Memory B cell (primary cell): ENCODE measurements around the gene ZKSCAN2.

ENCODE experiments used
- ATAC-seq: fragments of 150-1000 bp; cut with Tn5 transposase; 2 replicates; pipeline ENCODE4 v1.10.0; 2021; ENCODE audit warnings: low read depth, mild to moderate bottlenecking, moderate library complexity
- DNase-seq, 2 donors: peaks; one replicate each; pipeline ENCODE4 v3.0.0; 2022; ENCODE audit warnings: low spot score in 2 of 2
- H3K27ac Mint-ChIP-seq: one replicate; pipeline ENCODE4 v1.8.0; 2022; ENCODE audit warnings: mild to moderate bottlenecking, moderate library complexity, mixed read lengths
- H3K27me3 Mint-ChIP-seq: one replicate; pipeline ENCODE4 v1.8.0; 2022; ENCODE audit warnings: mixed read lengths
- H3K36me3 Mint-ChIP-seq: one replicate; pipeline ENCODE4 v1.8.0; 2022; ENCODE audit warnings: mild to moderate bottlenecking, mixed read lengths
- H3K4me1 Mint-ChIP-seq: one replicate; pipeline ENCODE4 v1.8.0; 2022; ENCODE audit warnings: mixed read lengths
- H3K4me3 Mint-ChIP-seq: one replicate; pipeline ENCODE4 v1.8.0; 2022; ENCODE audit warnings: mild to moderate bottlenecking, moderate library complexity, mixed read lengths
- H3K9me3 Mint-ChIP-seq: one replicate; pipeline ENCODE4 v1.8.0; 2022; ENCODE audit warnings: mixed read lengths

The ZKSCAN2 gene

DNA sequence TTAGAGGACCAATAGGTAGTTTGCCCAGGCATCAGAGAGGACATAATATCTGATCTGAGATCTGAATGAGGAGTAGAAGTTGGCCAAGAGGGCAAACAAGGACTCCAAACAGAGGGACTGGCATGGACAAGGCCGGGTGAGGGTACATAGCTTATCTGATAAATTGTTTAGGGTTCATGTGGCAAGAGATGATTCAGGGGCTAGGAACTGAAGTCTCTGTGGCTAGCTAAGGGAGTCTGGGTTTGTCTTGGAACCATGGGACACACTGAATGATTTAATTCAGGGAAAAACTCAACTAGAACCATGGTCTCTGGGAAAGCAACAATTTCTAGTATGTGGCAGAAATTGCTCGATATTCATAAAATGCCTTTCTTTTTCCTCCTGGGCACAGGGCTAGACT, 45.0 kb downstream of the ZKSCAN2 start:
- H3K27ac Mint-ChIP-seq: no peak overlapping the region
- ATAC-seq (no peak), DNase-seq (no peak)
- no peaks in the 10 kb centered on the region for H3K4me1 Mint-ChIP-seq
- no peaks in the 10 kb centered on the region for H3K9me3 Mint-ChIP-seq
- no peak overlapping the region for H3K4me3 Mint-ChIP-seq
- H3K36me3 Mint-ChIP-seq: no peaks in the 10 kb centered on the region
- peaks cover 7% of the 10 kb centered on the region for H3K27me3 Mint-ChIP-seq

DNA sequence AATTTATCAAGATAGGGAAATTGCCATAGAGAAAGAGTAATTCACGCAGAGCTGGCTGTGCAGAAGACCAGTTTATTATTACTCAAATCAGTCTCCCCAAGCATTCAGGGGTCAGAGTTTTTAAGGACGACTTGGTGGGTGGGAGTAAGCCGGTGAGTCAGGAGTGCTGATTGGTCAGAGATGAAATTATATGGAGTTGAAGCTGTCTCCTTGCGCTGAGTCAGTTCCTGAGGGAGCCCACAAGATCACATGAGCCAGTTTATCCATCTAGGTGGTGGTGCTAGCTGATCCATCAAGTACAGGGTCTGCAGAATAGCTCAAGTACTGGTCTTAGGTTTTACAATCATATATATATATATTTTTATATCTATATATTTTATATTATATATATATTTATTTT, 46.9 kb downstream of the ZKSCAN2 start:
- H3K36me3 Mint-ChIP-seq: no peaks in the 10 kb centered on the region
- H3K9me3 Mint-ChIP-seq: no peaks in the 10 kb centered on the region
- DNase-seq (no peak), ATAC-seq (no peak)
- H3K4me1 Mint-ChIP-seq: no peaks in the 10 kb centered on the region
- H3K27me3 Mint-ChIP-seq: peaks cover 5% of the 10 kb centered on the region
- no peak overlapping the region for H3K4me3 Mint-ChIP-seq
- H3K27ac Mint-ChIP-seq: no peak overlapping the region

DNA sequence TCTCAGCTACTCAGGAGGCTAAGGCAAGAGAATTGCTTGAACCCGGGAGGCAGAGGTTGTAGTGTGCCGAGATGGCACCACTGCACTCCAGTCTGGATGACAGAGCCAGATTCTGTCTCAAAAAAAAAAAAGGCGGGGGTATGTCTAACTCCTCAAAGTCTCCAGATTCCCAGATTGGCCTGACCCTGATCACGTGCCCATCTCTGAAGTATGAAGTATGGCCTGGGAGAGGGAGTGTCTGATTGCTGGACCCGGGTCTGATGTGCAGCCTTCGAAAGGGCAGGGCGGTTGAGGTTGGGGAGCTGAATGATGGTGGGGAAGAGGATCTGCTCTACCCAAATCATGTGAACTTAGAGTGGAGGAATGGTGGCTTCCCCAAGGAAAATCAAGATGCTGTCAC, 58.2 kb downstream of the ZKSCAN2 start:
- peaks cover 3% of the 10 kb centered on the region for H3K27me3 Mint-ChIP-seq
- ATAC-seq (no peak), DNase-seq (no peak)
- H3K36me3 Mint-ChIP-seq: no peaks in the 10 kb centered on the region
- H3K4me3 Mint-ChIP-seq: no peak overlapping the region
- no peaks in the 10 kb centered on the region for H3K4me1 Mint-ChIP-seq
- H3K9me3 Mint-ChIP-seq: no peaks in the 10 kb centered on the region
- H3K27ac Mint-ChIP-seq: no peak overlapping the region

DNA sequence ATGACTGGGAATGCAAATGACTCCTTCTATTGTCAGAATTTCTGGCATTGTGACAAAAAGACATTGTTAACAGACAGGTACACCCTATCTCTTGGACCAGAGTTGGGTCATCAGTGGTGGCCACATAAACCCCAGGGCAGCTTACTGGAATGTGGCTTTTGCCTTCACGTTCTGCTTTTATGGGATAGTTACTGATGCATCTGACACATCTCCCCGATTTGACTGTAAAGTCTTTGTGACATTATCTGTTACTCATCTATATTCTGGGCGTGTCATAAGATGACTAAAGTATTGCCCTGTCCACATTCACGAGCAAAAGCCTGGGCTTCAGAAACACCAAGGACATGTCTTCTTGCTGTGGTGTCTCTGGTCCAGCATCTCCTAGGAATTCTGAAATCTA, 59.6 kb downstream of the ZKSCAN2 start:
- no peak for DNase-seq
- peaks cover 3% of the 10 kb centered on the region for H3K27me3 Mint-ChIP-seq

GRCh38 chr16:25194273-25194878, 63.3 kb downstream of the ZKSCAN2 start:
- DNase-seq: no peak
- no peaks in the 10 kb centered on the region for H3K4me1 Mint-ChIP-seq
- H3K4me3 Mint-ChIP-seq: no peak overlapping the region
- H3K36me3 Mint-ChIP-seq: no peaks in the 10 kb centered on the region
- no peaks in the 10 kb centered on the region for H3K27me3 Mint-ChIP-seq
- no peaks in the 10 kb centered on the region for H3K9me3 Mint-ChIP-seq
- H3K27ac Mint-ChIP-seq: no peak overlapping the region
- no peak for ATAC-seq

More for the DNA sequence above, 59.6 kb downstream of the ZKSCAN2 start:
- no peak overlapping the region for H3K27ac Mint-ChIP-seq
- no peak for ATAC-seq
- H3K36me3 Mint-ChIP-seq: no peaks in the 10 kb centered on the region
- no peak overlapping the region for H3K4me3 Mint-ChIP-seq
- H3K4me1 Mint-ChIP-seq: no peaks in the 10 kb centered on the region
- no peaks in the 10 kb centered on the region for H3K9me3 Mint-ChIP-seq

GRCh38 chr16:25192096-25192495, 65.5 kb downstream of the ZKSCAN2 start:
- H3K4me1 Mint-ChIP-seq: no peaks in the 10 kb centered on the region
- H3K36me3 Mint-ChIP-seq: peaks cover 3% of the 10 kb centered on the region
- no peak for DNase-seq
- no peak for ATAC-seq
- no peak overlapping the region for H3K4me3 Mint-ChIP-seq
- H3K27me3 Mint-ChIP-seq: no peaks in the 10 kb centered on the region
- H3K9me3 Mint-ChIP-seq: no peaks in the 10 kb centered on the region
- H3K27ac Mint-ChIP-seq: no peak overlapping the region

GRCh38 chr16:25189305-25189704, 68.3 kb downstream of the ZKSCAN2 start:
- DNase-seq: no peak
- no peaks in the 10 kb centered on the region for H3K9me3 Mint-ChIP-seq
- no peaks in the 10 kb centered on the region for H3K4me1 Mint-ChIP-seq
- H3K27me3 Mint-ChIP-seq: no peaks in the 10 kb centered on the region
- H3K36me3 Mint-ChIP-seq: peaks cover 3% of the 10 kb centered on the region
- H3K27ac Mint-ChIP-seq: no peak overlapping the region
- no peak for ATAC-seq
- no peak overlapping the region for H3K4me3 Mint-ChIP-seq

DNA sequence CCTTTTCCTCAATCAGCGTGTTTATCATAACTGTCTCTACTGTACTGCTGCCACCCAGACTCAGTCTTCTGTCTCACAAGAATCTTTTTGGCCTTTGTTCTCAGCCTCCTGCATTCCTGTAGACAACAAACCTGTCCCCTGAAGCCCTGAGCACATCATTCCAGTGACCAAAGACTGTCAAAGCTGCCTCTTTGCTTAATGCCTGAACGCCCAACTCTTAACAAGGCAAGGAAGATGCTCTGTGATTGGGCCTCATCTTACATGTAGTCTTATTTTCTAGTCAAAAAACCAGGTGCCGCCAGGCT, 70.2 kb downstream of the ZKSCAN2 start:
- Mint-ChIP-seq H3K4me1 (no peaks in the 10 kb centered on the region), H3K36me3 (peaks cover 3% of the 10 kb centered on the region), H3K27me3 (no peaks in the 10 kb centered on the region), H3K27ac (no peak overlapping the region), H3K9me3 (no peaks in the 10 kb centered on the region), H3K4me3 (no peak overlapping the region)
- ATAC-seq (no peak), DNase-seq (no peak)
